Stimulated activated CD8-positive, alpha-beta memory T cell treated with anti-CD3 and anti-CD28 coated beads, Interleukin-12 subunit alpha, Interleukin-12 subunit beta, amount 100 ng/mL, for 1 hour (primary cell): ENCODE measurements around the gene RASGRP2.

Source experiments
- DNase-seq: peaks from one replicate; pipeline ENCODE4 v3.0.0-alpha.2; 2020; ENCODE audit warnings: low read depth

The RASGRP2 gene

DNA sequence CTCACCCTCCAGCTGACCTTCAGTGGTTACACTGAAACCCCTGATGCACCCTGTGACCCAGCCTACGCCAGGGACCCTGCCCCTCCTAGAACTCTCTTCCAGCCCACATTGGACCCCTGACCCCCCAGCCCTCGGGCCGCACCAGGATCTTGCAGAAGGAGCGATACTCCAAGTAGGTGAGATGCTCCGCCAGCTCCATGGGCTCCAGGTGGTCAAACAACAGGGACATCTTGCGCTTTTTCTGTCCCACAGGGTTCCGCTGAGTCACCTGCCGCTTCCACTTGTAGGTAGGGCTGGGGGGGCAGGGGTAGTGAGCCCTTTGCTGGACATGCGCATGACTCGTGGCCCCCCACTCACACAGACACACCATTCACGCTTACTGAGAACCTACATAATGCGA lies 4.1 kb downstream of the RASGRP2 start:
- no peak for DNase-seq

DNA sequence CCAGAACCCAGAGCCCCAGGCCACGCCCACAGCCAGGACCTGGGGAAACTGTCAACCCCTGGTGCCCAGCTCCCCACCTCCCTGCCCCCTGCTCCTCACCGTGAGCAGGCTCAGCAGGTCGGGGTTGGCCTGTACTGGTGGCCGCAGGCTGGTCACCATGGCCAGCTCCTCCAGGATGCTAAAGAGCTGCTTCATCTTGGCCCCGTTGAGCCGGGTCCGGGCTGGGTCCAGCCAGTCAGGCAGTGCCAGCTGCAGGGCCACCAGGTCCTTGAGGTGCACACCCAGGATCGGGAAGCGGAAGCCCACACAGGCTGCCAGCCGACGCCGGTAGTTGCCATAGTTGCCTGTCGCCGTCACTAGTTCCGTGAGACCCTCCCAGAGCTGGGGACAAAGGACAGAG lies 7.3 kb downstream of the RASGRP2 start:
- no peak for DNase-seq

DNA sequence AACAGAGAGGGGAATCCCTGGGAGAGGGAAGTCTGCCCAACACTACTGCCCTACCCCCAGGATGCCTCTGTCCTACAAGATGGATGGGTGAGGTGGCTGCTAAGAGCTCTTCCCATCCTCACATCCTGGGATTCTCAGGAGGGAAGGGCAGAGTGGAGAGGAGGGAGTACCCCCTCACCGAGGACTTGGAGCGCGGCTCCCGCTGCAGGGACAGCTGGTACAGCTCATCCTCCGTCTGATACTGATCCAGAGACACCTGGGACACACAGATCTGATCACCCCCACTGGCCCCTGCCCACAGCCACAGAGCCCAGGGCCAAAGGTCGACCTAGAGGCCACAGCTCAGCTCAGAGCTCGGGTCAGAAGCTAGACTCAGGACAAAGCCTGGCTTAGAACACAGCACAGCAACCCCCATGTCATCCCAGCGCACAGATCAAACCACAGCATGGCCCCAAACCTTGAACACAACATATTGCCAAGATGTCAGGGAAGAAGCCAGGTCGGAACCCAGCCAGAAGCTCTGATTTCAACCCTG lies 8.2 kb downstream of the RASGRP2 start:
- DNase-seq, result no peak

DNA sequence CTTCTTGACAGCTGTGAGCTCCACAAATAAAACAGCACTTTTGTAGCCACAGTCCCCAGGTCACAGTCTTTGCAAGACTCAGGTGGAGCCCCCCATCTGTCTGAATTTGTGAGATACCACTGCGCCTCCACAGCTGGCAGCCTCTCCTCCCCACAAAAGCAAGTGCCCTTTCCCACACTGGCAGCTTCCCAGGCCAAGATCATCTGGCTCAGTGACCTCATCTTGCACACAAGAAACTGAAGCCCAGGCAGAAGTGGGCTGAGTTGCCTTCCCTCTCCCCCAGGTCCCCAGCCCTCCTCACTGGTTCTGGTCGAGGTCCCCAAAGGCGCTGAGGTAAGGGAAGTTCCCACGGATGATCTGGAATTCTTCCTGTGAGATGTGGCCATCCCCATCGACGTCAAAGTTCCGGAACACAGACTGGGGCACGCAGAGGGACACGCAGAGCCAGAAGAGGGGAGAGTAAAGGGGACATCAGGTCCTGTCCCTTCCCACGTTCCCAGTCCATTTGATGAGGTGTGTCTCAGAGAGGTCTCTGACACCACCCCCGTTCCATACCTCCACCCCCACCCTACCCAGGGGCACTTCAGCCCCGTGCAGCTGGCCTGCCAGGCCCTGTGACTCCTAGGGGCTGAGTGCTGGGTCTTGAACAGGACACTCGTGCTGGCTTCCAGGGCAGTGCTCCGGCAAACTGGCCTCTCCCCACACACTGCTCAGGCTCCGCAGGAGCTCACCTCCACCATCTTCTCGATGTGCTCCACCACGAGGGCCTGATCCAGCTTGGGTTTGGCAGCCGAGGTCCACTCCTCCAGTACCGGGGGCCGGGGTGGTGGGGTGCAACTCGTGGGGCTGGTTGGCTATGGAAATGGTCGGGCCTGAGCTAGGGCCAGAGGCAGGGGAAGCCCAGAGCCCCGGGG lies 8.9 kb downstream of the RASGRP2 start:
- DNase-seq, result no peak

DNA sequence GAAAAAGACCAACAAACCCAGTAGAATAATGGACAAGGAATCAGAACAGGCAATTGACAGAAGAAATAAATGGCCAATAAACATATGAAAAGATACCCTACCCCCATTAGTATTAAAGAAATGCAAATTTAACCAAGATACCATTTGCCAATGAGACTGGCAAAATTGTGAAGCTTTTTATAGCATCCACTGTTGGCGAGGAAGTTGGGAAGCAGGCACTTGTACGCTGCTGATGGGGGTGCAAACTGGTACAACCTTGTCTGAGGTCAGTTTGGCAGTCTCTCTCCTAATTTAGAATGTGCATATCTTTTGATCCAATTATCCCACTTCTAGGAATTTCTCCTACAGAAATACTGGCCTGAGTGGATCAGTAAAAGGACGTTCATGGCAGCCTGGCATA lies 12.3 kb downstream of the RASGRP2 start:
- no peak for DNase-seq

DNA sequence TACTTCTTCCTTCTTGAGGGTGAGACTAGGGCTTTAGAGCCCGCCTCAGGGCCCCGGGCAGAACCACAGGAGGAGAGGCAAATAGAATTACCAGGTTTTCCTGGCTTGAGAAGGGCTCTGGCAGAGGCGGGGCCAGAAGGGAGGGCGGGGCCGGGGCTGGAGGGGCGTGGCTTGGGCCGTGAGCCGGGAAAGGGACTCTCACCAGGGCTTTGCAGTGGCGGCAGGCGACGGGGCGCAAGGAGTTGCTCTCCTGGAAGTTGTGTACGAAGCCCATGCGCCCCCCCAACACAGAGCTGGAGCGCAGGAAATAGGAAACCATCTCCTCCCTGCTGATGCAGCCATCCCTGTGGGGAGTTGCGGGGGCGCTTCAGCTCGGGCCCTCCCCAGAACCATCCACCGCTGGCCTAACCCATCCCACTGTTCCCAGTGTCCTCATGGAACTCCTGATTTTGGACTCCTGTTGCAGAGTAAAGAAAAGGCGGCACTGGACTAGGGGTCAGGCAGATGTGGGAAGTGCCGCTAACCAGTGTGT lies 14.0 kb downstream of the RASGRP2 start:
- DNase-seq, result no peak

DNA sequence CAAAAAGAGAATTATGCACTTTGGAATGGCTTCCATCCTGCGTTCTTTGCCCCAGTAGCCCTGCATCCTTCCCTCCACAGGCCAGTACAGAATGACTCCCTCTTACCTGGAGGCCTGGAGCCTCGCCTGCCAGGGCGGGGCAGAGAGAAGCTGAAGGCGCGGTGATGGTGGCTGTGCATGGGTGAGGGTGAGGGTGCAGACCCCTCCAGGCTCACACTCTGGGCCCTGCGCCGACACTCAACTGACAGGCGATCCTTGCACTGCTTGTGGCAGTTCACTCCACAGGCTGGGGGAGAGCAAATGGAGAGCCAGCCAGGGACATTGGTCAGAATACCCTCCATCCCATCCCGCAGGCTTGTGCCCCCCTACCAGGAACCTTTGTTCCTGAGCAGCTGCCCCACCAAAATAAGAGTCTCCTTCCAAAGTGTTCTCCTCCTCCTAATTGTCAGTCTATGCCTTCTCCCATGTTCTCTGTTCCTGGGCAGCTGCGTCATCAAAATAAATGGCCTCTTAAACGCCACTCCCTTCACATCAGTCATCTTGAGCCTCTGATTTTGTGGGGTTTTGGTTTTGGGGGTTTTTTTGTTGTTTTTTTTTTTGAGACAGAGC lies 15.1 kb downstream of the RASGRP2 start:
- DNase-seq, result no peak

DNA sequence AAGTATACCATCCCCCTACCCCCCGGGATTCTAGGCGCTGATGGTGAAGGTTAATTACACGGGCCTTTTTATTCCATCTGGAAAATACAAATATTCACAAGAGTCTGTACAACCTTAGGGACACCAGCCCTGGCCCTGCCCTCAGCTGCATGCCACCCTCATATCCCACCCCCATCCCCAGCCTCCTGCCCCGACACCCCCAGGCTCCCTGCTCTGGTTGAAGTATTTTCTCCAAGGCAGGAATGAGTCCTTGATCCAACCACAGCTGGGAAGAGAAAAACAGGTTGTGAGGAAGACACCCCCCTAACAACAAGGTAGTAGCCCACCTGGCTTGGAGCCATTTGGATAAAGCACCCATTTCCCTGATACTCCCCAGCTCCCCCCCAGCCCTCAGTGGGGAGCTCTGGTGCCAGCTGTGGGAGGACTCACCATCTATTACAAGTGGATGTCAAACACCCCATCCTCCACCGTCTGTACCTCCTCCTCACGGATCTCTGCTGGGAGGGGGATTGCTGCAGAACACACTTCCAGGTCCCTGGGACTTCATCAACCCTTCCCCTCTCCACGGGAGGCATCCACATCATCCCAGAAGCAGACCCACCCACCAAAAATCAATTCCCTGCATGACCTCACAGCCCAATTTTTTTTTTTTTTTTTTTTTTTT lies 16.9 kb downstream of the RASGRP2 start:
- DNase-seq, result no peak

DNA sequence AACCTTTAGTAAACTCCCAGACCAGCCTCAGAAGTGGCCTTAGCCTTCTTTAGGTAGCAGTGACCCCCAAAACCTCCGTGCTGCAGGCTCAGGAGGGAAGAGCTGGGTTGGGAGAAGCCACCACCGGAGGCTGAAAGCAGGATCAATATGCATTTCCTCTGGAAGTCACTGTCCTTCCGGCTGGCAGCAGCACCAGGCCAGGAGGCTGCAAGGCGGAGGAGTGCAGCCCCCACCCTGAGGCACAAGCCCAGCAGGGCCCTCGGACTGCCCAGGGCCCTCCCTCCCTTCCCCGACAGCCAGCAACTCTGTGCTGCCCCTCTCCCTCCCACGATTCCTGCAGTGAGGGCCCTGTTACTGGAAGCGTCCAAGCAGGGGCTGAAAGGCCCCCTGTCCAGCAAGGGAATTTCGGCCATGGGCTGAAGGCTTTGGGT lies 17.7 kb downstream of the RASGRP2 start:
- no peak for DNase-seq

DNA sequence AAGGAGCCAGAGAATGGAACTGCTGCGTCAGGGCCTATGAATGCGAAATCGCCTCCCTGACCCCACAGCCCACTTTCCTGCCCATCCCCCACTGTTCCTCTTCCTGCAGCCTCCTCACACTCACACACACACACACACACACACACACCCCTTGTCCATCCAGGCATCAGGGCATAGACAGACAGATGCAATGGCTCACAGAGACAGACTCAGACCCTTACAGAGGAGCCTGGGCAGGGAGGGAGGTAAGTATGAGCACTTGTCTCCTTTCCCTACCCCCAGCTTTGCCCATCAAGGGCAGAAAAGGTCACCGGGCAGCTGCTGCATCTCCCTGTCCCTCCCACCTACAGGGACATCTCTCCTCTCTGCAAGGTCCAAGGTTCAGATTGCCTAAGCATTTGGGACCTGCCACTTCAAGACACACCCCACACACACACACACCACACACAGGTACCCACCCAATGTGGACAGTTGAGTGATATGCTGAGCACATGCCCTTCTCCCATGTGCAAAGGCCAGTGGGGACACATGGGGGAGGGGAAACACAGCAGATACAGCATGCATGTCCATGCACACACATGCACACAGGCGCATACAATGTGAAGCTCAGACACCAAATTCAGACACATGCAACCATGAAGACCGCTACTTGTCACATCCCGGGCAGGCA lies 18.9 kb downstream of the RASGRP2 start:
- DNase-seq, result no peak

DNA sequence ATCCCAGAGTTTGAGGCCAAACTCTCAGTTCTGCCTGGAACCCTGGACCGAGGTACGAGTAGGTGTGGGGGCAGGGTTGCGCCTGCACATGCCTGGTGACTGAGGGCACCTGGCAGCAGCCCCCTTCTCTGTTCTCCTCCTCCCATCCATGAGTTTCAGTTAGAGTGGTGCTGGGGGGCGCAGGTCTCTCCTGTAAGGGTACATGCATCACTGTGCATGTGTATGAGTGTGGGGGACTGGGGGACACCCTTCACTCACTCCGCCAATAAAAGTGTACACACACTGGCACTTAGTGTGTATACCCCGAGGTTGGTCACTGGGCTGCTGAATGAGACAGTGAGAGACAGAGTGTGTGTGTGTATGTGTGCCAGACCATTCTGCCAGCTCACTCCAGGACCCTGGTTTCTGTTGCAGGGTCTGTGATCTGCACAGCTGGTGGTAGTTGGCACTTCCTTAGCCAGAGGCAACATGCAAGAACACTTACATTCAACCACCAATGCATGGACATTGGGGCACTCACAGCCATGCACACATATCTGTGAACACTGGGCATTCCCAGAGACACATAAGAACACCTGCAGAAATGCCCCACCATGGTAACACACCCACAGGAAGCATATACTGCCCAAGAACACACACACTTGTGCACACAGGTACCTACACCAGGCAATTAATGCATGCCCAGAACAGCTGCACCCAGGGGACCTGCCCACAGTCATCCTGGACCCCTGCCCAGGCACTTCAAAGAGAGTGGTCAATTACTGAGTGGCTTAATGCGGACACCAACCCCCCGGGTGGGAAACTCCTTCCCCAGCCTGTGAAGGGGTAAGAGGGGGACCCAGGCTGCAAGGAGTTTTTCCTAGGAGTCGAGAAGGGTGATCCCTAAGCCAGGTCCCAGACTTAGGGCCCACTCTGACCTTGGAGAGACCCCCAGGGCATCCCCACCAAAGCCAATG lies 19.8 kb downstream of the RASGRP2 start:
- DNase-seq, result no peak

DNA sequence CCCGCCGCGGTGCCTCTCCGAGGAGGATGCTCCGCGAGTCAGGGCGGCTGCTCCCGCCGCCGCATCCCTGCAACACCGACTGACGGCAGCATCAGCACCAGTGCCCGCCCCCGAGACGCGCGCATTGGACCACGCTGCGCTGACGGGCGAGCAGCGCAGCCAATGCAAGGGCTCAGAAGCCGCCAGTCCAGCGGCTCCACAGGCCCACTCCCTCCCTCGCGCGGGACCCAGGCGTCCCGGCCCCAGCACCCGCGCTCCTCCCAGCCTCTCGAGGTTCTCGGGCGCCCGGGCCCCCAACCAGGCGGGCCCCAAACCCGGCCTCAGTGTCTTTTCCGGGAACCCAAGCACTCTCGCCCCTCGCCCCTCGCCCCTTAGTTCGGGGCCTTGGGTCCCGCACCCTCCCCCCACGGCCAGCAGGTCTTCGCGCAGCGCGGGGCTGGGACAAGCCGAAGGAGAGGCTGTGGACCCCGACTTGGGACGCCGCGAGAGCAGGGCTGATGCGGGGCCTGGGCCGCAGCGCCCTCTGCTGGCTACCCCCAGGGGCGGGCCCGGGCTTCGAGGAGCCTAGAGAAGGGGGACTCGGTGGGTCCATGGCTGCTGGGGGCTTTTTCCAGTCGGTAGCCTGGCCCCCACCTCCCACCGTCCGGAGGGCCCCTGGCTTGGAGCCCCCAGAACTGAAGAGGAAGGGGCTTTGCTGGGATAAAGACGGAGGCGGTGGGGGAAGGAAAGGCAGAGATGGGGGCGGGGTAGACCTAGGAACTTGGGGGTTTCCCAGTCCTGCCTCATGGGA lies 20.6 kb downstream of the RASGRP2 start, which contains the start of gene NRXN2:
NRXN2 (minus strand) TSS at position 81 of the 790 bp plus-strand sequence. CDS start 9,498 bp downstream, outside the sequence.
- peak; percentile 70 for DNase-seq

DNA sequence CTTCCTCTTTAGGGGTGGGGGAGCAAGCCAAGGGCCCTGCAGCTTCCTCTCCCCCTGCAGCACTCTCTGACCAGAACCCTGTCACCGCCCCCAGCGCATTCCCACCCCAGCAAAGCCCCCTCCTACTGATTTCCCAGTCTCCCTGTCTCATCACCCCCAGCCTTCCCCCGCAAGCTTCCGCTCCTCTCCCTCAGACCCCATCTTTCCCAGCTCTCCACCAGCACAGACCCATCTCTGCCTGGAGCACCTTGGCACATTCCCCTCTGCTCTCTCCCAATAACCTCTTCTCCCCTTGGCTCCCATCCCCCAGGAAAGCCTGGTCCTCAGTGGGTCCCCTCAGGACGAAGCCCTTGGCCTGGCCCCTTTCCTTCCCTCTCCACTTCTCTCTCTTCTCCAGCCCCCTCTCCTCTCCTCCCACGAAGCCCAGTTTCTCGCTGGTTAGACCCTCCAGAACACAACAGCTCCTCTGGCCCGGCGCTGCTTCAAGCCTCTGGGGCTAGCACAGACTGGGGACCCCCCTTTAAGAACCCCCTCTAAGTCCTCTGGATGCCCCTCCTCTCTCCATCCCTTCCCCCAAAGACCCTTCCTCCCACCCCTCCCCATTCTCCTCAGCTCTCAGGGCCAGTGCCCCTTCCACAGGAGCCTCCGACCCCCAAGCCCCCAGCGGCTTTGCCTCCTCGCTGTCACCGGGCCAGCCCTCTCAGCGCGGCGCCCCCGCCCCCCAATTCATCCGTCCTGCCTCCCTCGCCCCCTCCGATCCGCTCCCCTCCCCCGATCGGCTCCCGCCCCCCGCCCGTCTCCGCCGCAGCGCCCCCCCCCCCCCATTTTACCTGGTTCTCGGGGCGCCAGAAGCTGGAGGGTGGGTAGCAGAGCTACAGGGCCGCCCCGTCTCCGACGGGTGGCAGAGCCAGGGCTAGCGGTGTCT lies 21.5 kb downstream of the RASGRP2 start:
- no peak for DNase-seq

DNA sequence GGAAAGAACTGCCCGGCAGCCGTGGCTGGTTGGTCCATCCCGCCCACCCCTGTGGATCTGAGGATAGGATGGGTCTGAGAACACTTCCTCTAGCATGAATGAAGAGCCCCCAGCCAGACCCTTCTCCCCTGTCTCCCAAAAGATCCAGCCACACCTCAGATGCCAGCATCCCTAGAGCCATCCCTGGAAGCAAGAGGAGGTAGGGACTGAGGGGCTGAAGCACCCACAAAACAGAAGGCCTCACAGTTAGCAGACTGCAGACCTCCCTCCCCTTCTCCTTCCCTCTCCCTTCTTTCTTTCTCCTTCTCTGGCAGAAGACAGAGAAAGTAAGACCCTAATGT lies 22.6 kb downstream of the RASGRP2 start:
- DNase-seq, result no peak

DNA sequence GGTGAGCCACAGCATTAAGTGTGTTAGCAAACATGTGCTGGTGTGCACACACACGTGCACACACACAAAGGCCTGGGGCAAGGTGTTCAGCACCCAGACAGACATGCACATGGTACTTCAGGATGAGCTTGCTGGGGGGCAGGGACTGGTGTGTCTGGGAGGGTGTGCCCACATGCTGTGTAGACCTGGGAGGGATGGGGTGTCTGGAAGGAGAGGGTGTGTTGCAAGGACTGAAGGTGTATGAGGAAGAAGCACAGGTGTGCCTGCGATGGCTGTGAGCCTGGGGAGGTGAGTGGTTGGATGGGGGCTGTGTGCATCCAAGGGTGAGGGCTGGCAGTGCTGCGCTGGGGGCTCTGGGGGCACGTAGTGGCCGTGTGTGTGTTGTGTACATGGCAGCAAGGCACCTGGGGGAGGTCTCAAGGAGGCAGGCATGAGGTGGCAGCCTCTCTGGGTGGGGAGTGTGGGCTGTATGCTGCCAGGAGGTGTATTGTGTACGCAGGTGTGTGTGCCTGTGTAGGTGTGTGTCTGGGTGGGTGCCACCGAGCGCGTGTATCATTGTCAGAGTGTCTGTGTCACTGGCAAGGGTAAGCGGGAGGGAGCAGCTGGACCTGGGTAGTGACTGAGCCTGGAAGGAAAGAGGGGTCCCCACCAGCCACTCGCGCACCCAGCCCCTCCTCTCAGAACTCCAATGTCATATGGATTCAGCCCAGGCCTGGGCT lies 23.1 kb downstream of the RASGRP2 start:
- DNase-seq, result no peak

DNA sequence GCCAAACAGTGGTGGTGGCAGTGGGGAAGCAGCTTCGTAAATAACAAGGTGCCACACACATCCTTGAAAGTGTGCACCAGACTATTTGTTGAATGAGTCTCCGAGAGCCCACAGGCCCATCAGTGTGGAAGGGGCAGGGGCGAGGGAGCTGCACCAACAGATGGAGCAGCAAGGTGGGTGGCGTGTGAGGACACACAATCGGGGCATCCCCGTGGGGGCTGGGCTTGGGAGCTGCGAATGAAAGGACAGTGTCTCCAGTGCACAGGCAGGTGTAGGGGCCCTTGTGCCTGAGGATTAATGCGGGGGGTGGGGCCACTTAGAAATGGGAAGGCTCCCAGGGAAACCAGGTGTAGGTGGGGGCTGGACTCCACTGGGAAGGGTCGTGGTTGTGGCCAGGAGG lies 23.8 kb downstream of the RASGRP2 start:
- DNase-seq, result no peak

DNA sequence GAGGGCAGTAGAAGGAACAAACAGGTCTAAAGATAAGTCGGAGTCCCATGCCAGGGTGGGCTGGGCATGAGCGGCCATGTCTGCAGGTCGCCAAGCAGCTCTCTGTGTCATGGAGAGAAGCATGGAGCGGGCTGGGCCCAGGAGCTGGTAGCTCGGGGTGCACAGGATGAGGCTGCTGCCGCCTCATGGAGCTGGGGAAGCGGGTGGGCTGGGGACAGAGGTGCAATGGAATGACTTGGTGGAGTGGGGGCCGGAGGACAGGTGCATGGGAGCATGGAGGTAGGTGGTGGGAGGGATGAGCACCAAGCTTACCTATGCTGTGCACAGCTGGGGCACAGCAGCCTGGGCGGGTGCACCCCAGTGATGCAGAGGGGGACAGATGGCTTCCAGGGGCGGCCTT lies 24.5 kb downstream of the RASGRP2 start:
- DNase-seq, result no peak

DNA sequence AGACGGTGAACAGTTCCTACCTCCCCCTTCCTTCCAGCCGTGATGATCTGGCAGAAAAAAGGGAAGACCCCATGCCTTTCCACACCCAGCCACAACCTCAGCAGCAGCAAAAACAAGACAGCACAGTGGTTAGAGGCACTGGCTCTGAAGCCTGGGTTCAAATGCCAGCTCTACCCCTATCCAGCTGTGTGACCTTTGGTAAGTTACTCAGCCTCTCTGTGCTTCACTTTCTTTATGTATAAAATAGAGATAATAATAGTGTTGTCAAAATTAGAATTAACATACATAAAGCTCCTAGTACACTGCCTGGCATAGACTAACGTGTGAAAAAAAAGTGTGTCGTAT lies 25.2 kb downstream of the RASGRP2 start:
- DNase-seq, result no peak
